ENCODE data around the gene IL1RL2.

Gene IL1RL2

DNA sequence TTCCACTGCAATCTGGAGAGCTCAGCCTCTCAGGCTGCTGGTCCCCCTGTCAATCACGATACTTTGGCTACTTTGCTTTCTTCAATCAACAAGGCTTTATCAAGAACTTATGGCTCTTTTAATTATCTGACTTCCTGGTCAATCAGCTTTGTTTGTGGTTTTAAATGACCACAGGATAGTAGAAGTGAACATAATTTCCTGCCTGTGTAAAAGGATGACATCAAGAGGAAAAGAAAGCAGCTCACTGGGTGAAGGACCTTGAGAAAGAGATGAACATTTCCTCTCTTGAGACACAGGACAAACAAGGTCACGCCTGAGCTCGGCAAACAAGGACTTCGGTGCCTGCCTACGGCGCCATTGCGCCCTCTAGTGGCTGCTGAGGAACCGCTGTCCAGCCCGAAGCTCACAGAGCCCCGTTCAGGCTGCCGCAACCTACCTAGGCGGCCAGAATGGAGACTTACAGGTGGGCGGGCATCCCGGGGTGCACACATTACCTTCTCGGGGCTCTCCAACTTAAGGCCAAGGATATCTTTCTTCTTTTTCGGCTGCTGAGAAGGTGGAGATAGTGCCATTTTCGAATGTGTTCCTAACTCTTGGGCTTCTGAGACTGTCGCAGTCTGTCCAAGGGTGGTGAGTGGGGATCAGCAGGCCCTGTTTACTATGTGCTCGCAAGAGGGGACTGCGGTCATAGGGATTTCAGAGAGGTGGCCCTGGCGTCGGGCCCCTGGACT, 54.0 kb downstream of the IL1RL2 start:
- peak; percentile 89 for DNase-seq

DNA sequence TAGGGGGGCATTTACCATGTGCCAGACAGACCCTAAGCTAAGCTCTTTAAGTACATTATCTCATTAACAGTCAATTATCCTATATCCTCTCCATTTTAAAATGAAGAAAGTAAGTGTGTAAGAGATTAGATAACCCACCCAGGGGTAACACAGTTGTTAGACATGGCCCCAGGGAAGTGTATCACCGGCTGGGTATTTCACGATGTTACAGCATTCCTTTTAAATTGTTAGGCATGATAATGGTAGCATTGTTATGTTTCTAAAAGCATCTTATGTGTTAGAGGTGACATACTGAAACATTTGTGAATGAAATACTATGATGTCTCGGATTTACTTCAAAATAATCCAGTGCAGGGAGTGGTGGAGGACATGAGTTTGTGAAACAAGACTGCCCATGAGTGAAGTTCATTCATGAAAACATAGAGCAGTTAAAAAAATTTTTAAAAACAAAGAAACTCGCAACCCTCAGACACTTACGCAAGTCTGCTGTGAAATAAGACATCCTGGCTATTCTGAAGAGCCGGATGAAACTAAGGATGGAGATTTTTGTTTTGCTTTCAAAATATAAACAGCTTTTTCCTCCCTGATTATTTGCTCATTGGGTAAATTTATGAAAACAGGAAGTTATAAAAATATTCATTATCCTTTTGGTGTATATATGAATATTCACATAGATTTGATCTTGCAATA, 54.9 kb downstream of the IL1RL2 start:
- DNase-seq = no peak

DNA sequence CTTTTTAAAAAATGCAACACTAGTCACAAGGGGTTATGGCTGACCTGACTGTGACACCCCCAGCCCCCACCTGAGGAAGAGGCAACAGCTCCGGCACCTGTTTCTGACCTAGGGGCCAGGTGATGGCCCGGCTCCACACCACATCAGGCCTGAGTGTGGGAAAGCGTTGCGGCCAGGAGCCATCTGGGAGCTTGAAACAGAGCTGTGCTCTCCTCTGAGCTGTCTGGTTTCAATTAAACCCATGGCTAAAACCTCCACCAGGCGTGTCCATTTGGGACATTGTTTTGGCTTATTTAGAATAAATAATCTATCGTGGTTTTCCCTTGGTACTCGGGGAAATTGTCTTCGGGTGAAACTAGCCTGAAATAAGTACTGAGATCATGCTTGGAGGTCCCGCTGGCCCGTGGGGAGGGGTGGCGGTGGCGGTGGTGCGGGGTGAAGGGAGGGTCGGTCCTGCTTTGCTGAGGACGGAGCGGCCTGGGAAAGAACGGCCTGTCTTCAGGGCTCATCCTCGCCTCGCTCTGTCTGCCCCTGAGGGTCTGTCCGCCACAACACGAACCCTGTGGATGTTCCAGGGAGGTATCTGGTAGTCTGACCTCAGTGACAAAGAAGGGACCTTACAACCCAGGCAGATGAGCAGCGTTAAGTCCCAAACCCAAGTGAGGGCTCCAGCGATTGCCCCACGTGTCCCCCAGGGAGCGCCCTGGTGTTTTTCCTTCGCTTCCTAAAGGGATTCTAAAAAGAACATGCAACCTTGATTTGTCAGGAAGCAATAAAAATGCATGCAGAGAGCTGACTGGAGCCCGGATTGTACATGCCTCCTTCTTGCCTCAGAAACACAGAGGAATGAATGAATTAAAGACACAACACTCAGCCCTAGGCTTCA, 58.7 kb downstream of the IL1RL2 start:
- no peak for DNase-seq

DNA sequence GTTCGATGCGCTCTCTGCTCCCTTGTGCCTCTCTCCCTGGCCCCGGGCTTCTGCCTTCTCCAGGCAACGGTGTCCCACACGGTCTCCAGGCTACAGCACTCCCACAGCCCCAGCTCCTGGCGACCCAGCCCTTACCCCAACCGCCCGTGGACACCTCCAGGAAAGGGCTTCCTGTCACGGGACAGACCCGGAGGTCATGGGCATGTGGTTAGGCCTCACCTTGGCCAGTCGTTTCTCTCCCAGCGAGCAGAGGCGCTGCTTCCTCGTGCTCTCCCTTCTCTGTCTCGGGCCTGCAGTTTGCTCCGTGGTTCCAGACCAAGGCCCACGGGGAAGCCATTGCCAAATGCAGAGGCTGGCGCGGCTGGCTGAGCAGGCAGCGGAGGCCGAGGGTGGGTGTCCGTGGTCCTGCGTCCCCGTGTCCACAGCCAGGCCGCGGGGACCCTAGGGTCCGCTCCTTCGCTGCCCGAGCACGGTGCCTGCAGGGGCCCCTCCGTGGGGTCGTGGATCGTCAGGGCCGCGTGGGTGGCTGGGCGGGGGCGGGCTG, 63.5 kb downstream of the IL1RL2 start:
- DNase-seq = no peak

DNA sequence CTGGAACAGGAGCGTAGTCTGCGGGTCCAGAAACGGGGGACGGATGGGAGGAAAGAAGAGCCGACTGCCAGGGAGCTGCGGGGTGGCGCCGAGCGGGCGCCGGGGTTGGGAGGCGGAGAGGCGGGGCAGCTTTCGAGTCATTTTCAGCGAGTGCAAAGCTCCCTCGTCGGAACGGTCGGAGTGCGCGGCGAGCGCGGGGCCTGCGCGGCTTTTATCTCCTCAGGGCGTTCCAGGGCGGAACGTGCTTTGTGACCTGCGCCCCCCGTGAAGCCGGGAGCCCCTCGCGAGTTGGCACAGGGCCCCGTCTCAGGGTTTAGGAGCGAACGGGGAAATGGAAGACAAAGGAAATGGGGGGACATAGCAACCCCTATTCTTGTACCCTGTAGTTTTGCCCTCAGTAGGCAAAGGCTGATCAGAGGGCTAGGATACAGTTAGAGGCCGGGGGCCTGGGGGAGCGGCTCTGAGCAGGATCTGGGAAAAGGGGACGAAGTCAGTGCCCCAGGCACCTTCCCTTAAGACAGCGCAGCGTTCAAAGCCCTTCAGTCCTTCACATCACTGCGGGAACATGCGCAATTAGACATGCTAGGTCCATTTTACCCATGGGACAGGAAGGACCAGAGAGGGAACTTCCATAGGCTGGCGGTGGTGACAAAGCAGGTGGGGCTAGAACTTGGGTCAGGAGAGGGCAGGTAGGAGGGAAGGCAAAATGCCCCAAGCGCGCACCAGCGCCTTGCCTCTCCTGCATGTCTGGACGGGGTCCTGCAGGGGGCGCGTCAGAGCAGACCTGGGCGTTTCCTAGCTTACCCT, 64.4 kb downstream of the IL1RL2 start:
- peak; percentile 74 for DNase-seq

DNA sequence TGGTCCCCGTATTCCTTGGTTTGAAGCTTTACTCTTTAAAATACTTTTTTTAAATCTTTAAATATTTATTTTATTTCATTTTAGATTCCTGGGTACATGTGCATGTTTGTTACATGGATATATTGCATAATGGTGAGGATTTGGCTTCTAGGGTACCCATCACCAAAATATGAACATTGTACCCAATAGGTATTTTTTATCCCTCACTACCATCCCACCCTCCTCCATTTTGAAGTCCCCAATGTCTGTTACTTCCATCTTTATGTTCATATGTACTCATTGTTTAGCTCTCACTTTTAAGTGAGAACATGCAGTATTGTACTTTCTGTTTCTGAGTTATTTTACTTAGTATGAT, 65.0 kb downstream of the IL1RL2 start:
- no peak for DNase-seq

DNA sequence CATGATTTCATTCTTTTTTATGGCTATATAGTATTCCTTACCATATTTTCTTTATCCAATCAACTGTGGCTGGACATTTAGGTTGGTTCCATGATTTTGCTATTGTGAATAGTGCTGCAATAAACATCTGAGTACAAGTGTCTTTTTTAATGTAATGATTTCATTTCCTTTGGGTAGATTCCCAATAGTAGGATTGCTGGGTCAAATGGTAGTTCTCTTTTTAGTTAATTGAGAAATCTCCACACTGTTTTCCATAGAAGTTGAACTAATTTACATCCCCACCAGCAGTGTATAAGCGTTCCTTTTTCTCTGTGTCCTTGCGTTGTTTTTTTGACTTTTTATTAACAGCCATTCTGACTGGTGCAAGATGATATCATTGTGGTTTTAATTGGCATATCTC, 65.4 kb downstream of the IL1RL2 start:
- DNase-seq = no peak

DNA sequence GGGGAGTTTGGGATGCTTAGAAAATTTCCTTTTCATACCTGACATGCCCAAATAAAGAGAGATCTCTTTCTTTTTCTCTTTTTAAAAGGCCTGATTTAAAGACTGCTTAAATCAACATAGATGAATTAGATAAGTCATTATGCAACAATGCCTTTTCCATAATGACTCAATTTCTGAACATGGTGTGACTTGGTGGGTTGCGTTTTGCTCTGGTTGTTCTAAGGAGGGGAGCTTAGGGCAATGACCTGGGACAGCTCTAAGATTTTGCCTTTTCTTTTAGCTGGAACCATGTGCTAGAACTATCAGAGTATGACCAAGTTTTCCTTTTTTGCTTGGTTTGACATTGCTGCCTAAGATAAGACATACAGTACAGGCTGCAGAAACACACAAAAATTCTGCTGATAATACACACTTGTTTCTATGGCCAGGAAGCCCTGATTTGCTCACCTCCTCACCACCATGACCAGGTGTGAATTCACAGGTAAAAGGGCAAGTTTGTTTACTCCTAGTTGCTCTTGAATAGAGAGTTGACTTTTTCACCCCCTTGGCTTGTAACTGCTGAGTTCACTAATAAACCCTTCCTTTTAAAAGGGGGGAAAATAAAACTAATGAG, 66.4 kb downstream of the IL1RL2 start:
- no peak for DNase-seq

DNA sequence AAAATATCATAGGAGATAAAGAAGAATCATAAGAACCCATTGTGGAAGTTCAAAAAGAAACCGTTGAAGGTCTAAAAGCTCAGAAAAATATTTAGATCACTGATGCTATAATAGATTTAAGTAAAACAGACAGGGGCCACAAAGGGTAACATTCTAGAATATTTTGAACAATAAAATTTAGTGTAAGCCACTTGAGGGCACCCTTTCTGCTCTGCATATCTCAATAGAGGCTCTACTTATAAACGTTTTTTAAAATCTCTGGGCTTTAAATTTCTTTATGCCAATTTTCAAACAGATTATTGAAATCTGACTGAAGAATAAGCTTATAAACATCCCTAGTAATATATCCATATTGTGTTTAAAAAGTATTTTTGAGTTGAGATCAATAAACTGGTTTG, 66.9 kb downstream of the IL1RL2 start:
- DNase-seq = no peak

DNA sequence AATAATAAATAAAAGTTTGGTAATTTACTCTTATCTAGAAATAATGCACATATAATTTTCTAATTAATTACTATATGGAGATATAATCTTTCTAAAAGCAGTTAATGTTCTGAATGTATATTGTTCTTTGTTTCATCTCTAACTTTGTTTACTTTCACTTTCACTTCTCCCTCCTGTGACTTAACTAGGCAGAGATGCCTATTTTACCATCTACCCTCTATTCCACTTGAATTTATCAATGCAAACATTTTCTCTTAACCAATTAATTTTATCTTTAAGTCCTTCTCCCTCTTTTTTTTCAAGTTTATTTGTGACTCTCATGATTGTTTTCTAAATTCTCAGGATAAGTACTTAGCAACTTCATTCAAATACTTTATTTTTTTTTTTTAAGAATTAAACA, 69.5 kb downstream of the IL1RL2 start:
- no peak for DNase-seq

DNA sequence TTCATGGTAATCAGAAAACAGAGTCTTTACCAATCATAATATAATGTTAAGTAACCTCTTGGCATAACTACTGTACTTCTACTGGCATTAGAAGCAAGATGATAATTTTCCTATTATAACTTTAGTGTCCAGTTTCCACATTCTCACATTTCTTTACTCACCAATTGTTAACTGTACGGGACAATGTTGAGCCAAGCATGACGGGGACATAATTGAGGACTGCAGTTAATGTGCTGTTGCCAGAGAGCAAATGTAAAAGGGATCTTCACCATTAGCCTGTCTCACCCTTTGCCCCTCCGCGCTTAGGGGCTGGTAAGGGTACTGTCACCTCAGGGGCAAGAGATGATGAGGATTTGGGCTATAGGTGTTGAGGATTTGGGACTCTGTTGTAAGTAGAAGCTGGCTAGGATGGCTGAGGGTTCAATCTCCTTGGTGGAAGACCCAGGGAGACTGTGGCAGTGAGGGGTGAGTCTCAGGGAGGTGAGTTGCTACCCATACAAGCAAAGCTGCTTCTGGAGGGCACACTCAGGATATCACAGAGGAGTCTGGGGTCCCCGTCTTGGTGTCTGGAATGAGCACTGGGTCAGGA, 70.1 kb downstream of the IL1RL2 start:
- DNase-seq = no peak

DNA sequence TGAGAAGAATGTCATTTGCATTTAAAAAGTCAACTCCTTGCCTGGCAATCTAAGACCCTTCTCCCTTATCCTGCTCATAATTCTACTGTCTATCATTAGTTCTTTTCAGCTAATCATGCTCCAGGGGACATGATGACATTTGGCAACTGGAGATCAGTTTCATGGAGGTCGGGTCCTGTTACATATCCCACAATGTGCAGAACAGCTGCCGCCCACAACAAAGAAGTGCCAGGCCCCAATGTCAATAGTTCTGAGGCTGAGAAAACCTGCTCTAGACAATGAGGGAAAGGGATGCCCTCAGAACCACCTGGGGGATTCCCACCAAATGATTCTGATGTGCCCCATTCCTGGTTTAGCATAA, 71.2 kb downstream of the IL1RL2 start:
- DNase-seq = no peak

DNA sequence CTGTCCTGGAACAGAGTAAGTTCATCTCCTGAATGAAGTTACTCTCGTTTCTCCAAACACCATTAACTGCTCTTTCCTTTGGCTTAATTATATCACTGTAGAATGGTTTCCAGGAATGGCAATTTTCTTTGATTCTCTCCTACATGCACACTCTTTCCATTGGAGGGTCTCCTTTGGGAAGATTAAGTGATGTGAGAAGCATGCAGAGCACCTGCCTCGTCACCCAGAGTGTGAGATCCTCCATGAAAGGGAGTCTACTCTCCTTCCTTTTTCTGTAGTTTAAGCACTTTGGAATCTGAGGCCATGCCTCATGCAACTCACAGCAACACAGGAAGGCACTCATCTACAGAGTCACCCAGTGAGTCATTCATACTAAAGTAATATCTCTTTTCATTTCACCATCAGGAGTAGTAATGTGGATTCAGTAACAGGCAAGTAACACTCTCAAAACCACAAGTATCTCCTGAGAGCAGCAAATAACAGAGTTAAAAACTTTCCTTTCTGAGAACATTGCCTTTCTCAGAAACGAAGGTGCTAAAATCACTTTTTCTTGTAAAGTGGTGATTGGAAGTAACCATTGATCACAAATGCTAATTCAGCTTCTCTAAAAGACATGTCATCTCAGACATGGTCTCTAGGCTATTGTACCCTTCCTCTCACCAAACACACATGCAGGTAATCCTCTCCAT, 71.7 kb downstream of the IL1RL2 start:
- peak; percentile 60 for DNase-seq

DNA sequence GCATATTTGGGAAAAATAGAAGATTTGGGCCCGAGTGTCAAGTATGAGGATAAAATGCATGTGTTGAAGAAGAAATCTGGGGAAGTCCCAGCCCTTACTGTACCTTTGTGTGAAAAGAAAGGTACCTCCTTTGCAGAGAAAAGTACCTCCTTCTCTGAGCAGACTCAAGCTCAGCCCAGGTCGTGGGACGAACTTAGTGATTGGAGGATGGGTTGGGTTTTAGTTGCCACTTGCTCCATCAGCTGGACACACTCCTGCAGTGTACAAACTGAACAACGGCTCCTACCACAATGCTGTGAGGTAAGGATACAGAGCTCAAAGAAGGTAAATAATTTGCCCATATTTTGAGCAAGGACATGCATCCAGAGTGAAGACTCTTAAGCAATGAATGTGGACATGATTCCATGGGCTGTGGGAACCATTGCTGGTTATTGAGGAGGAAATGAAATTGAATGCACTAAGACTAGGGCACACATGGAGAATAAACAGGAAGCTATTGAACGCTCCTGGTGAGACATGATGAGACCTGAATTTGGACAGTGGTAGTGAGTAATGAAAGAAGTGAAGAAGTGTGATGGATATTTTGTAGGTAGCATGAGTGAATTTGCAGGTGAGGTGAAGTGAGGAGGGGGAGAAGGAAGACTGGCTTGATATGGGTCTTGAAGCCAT, 74.8 kb downstream of the IL1RL2 start:
- no peak for DNase-seq

DNA sequence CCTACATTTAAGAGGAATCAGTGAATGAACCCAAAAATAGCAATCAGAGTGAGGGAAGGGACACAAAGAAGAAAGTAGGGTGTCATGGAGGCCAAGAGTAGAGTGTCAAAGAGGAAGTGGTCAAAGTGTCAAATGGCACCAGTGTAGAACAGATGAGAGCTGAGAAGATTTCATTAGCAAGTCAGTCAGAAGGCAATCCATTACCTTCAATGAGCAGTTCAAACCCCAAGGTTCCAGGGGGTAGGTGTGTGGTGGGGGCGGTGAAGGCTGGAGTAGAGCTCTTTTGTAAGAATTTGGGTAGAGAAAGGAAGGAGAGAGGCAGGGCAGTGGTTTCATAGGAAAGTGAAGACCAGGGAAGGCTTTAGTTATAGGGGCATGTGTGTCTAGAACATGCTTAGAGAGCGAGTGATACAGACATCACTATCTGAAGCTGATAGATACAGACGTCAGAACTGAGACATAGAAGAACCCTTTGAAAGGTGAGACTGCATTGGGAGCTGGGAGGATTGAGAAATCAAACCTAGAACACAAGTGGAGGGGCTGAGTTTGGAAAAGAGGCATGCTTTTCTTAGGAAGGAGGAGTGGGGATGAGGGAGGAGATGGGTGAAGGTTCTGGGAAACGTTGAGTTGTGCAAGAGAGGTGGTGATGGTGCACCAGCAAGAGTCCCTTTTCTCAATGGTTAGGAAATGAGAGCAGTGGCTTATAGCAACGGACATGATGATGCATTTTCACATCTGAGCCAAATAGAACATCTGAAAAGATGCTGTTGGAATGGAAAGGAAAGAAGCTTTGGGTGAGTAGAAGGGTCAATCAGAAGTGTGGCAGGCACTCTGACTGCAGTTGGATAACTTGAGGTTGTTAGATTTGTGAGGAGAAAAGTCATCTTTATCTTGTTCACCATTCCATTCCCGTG, 75.7 kb downstream of the IL1RL2 start:
- DNase-seq = no peak

DNA sequence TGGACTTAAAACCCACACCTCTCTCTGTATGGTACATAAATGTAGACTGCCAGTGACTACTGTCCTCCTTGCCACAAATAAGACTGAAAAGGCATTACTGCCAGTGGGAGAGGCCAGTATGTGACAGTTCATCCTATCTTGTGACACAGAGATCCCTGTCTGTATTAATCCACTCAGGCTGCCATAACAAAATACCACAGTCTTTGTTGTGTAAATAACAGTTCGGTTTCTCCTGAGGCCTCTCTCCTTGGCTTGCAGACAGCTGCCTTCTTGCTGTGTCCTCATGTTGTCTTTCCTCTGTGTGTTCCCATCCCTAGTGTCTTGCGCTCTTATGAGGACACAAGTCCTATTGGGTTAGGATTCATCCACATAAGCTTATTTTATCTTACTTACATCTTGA, 78.1 kb downstream of the IL1RL2 start:
- DNase-seq = no peak

DNA sequence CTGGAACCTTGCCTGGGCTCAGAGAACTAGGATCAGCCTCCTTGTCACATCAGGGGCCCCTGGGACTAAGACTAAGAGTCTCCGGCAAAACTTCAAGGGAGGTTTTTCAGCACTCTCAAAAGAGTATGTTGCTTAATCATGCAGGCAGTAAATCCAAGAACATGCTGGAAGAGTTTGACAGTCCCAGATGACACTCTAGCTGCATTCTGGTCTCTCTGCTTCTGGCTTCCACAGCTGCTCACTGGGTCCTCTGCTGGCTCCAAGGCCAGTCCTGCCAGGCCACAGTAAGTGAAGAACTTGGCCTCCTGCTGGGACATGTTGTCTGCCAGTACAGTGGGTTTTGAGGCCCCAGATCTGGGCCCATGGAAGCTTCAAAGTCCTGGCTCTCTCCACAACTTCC, 79.4 kb downstream of the IL1RL2 start:
- DNase-seq = no peak

DNA sequence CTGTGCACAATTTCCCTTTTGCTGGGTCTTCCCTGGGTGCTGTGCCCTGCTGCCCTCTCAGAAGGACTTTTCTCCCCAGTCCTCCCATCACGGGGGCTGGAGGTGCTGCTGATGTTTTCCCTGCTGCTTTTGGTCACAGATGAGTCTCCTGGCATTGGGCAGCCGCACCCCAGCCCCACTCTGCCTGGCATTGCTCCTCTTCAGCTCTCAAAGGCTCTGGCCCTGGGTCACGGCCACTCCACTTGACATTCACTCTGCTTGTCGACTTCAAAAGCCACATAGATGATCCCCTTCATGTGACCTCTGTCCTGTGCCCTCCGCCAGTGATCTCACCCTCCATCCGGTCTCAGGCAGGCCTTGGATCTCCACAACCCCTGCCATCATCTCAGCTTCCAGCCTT, 81.0 kb downstream of the IL1RL2 start:
- DNase-seq = no peak

DNA sequence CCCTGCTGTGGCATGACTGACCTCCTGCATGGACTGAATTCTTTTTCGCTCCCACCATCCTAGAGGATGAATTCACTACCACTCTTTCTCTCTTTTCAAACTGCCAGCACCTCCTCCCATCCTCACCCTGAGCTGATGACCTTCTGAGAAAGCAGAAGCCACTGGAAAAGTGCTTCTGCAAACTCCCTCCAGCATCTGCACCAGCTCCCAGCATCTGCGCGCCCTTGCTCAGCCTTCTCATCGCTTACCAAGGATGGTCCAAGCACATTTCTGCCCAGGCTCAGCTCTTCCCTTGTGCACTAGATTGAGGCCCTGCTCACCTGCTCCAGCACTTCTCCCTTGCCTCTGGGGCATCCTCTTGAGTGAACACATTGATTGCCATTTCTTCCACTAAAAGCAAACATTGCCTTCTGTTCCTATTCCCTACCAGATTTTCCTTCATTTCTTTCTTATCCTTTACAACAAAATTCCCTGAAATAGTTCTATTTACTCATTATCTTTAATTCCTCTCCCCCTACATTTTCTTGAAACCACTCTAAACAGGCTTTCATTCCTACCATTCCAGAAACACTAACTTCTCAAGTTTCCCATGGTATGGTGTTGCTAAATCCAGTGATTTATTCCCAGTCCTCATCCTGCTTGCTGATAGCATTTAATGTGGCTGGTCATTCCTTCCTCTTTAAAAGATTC, 81.8 kb downstream of the IL1RL2 start:
- no peak for DNase-seq
